SK-MEL-5 (cell line): ENCODE results near the gene C20orf202. TPM values are rescaled to one million over a fixed set of nuclear protein-coding genes. Genes with fewer than 3 reads are reported as not detected.
"Not testable (repeated sequence)": the region's sequence is repeated elsewhere in the genome, so short reads cannot be mapped to it uniquely, and the experiment has no call there.

Source experiments
- DNase-seq: peaks from one replicate; pipeline ENCODE4 v3.0.0-alpha.2; 2016; ENCODE audit warnings: low read depth, low spot score
- in situ Hi-C: cut with HindIII; loops from 2 replicates; pipeline ENCODE4 v1.10.0; 2016; ENCODE audit warnings: low sequenced_read_pairs, high pct_unique_total_duplicates, low pct_unique_long_range_greater_than_20kb
- total RNA-seq: library from RNA; depleted of rRNA; stranded (reverse); fragments of >200 nt; shearing (Covaris generic); gene quantifications from 2 replicates; pipeline ENCODE4 v1.2.3, GENCODE V29; 2014

The C20orf202 gene
- total RNA-seq, 1 experiment from 2014 or later: not detected

DNA sequence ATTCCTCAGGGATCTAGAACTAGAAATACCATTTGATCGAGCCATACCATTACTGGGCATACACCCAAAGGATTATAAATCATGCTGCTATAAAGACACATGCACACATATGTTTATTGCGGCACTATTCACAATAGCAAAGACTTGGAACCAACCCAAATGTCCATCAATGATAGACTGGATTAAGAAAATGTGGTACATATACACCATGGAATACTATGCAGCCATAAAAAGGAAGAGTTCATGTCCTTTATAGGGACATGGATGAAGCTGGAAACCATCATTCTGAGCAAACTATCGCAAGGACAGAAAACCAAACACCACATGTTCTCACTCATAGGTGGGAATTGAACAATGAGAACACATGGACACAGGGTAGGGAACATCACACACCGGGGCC is 19.5 kb downstream of the C20orf202 start:
- DNase-seq, in situ Hi-C loops: not testable (repeated sequence)

DNA sequence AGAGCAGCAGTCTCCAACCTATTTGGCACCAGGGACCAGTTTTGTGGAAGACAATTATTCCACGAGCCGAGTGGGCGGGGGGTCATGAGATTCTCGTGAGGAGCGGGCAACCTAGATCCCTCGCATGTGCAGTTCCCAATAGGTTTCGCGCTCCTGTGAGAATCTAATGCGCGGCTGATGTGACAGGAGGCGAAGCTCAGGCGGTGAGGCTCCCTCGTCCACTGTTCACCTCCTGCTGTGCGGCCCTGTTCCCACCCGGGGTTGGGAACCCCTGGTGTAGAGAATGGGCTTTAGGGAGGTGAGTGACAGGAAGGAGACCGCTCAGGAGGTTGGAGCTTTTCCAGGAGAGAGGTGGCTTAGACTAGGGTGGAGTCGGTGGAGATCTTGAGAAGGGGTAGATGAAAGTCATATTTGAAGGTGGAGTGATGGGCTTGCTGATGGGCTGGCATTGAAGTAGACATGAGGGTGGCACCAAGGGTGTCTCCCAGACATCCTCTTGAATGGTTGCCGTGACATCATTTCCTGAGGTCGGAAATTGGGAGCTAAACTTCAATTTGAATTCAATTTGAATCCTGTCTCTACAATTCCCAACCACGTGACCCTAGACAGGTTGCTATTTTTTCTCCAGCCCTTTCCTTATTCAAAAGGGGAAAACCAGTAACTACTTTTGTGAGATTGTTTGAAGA is 21.1 kb downstream of the C20orf202 start:
- in situ Hi-C loops: no loop called here
- DNase-seq: no peak

DNA sequence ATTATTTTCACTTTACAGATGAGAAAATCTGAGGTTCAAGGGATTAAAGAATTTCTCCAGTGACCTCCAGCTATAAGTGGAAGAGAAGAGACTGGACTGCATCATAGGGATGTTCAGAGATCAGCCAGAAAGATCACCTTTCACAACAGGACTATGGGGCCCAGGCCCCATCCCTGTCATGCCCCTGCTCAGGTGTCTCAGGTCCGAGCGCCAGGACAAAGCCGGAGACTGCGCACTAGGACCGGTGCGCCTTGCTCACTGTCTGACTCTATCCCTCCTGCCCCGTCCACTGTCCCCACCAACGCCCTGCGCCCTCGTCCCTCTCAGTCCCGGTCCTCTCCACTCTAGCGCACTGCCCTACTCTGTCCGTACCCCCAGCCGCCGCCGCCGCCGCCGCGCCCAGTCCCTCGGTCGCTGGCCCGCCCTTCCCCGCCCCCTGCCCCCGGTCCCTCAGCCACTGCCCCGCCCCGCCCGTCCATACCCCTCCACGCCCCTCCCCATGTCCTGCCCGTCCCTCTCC is 22.1 kb downstream of the C20orf202 start:
- in situ Hi-C loops: no loop called here
- no peak for DNase-seq

DNA sequence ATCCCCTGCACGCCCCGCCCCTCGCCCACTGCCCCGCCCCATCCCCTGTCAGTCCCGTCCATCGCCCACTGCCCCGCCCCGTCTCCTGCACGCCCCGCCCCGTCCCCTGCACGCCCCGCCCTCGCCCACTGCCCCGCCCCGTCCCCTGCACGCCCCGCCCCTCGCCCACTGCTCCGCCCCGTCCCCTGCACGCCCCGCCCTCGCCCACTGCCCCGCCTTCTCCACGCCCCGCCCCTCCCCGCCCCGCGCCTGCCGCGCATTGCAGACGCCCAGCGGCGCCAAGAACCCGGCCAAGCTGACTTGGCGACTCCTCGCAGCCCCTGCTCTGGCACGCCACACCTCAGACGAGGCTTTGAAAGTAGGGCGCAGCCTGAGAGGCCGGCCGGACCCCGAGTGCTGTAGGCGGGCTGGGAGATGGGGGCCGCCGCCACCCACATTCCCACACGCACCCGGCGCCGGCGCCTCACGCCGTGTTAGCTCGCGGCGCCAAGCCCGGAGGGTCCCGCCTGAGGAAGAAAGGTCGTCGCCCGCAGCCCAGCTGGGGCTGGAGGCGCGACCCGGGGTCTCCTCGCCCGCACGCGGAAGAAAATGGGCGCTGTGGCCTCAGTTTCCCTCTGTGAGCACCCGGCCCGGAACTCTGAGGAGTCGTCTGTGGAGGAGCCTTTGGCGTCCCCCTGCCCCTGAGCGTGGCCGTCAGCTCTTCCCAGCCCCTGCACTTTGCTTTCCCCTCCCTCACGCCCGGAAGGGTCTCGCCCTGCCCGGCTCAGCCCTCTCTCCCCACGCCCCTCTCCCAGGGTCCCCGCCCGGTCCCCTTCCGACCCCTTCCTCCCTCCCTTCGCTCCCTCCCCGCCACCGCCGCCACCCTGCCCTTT is 22.8 kb downstream of the C20orf202 start, which contains the start of gene RAD21L1:
TSS of gene RAD21L1 (plus strand) at position 262 of the 872 bp plus-strand sequence. CDS start 2,410 bp downstream, outside the sequence.
- peak; percentile 85 for DNase-seq
- in situ Hi-C loops: no loop called here

DNA sequence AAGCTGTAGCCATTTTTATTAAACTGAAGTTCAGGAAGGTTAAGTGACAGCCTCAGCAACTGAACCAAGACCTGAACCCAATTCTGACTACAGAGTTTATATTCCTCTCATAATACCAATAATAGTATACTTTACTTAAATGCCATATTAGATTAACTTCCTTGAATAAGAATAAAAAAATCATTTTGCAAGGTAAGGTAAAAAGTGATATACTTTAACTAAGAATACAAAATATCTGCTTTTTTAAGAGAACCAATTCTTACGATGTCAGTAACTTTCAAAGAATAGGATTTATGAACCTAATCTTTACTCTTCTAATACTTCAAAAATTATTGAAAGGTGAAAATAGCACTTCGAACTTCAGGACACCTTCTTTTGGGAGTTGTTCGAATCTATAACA is 26.3 kb downstream of the C20orf202 start:
- in situ Hi-C loops: no loop called here

DNA sequence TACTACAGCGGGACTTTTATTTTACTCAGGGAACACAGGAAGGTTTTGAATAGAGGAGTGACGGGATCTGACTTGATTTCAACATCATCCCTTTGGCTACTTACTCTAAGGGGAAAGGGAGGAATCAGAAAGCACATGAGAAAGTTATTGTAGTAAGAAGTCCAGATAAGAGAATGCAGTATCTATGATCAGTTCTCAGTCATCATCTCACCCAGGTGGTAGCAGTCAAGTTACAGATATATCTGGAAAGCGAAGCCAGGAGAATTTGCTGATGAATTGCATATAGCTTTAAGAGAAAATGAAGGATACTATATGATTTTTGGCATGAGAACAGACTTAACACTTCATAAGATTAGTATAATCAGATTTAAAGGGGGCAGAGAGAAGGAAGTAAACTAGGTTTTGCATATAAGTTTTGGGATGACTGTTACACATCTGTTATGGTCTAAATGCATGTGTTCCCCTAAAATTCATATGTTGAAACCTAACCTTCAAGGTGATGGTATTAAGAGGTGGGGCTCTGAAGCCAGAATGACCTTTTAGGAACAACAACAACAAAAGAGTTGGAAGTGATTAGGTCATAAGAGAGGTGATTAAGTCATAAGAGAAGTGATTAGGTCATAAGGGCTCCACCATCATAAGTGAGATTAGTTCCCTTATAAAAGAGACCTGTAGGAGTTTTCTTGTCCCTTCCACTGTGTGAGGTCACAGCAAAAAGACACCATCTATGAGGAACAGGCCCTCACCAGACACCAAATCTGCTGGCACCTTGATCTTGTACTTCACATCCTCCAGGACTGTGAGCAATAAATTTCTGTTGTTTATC is 29.2 kb downstream of the C20orf202 start:
- DNase-seq: no peak
- in situ Hi-C loops: no loop called here

More for the DNA sequence above, 26.3 kb downstream of the C20orf202 start:
- DNase-seq: no peak

DNA sequence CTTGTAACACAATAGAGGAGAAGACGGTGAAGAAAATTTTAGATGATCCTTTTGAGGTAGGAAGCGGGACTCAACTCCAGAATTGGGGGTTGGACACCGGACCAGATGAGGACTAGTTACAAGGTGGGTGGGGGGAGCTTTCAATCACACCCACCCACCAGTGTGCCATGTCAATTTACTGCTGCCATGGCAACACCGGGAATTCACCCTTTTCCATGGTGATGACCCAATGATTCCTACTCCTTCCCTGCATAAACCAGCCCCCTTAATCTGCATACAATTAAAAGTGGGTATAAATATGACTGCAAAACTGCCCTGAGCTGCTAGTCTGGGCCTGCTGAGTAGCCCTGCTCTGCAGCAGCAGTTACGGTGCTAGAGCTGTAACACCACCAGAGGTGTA is 37.3 kb downstream of the C20orf202 start:
- in situ Hi-C loops: no loop called here
- DNase-seq: no peak

DNA sequence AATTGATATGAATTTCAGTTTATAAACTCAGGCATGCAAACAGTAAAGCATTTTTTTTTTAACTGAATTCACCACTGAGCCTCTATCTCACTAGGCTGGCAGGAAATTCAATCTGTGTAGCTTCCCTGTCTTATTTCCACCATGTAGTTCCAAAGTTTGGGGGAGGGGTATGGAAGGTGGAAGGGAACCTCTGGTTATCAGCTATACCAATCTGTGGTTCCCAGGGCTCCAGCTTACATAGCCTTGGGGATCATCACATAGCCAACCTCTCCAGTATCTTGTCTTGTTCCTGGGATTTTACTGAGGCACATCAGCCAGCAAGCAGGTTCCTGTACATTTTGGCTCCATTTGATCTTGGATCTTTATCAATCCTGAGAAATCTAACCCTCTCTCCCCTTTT is 38.2 kb downstream of the C20orf202 start:
- no peak for DNase-seq
- in situ Hi-C loops: no loop called here

DNA sequence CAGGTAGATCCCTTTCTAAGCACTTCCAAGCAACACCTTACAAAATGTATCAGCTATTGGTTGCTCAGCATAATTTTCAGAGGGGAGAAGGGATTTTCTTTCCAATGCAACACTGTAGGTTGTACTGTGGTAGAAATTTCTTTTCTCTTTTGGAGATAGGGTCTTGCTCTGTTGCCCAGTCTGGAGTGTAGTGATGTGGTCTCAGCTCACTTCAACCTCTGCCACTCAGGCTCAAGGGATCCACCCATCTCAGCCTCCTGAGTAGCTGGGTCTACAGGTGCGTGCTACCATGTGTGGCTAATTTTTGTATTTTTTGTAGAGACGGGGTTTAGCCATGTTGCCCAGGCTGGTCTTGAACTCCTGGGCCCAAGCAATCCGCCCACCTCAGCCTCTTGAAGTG is 38.8 kb downstream of the C20orf202 start:
- in situ Hi-C loops: no loop called here
- DNase-seq: no peak

DNA sequence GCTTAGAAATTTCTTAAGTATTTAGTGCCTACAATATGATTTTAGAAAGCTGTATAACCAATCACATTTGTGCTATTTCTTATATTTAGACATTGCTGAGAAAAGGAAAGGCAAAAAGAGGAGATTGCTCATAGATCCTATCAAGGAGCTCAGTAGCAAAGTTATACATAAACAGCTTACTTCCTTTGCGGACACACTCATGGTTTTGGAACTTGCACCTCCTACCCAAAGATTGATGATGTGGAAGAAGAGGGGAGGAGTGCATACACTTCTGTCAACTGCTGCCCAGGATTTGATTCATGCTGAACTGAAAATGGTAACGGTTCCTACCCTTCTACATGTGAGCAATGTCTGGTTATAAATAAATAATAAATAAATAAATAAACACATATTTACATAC is 39.3 kb downstream of the C20orf202 start:
- DNase-seq: no peak
- in situ Hi-C loops: no loop called here

DNA sequence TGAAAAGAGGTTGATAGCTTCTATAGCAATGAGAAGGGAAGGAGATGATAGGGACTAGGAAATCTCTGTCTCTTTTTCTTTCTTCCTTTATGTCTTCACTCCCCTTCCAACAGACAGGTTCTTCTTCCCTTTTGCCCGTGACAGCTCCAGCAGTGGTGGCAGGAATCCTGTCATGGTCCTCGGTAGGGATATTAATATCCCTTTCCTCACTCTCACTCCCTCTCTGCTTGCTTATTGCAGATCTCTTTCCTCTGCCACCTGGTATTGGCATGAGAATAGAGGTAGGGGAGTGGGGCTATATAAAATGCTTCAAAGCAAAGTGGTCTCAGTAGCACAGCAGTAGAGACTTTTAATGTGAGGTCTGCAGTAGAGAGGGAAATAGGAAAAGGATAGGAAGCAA is 42.3 kb downstream of the C20orf202 start:
- no peak for DNase-seq
- in situ Hi-C loops: no loop called here

DNA sequence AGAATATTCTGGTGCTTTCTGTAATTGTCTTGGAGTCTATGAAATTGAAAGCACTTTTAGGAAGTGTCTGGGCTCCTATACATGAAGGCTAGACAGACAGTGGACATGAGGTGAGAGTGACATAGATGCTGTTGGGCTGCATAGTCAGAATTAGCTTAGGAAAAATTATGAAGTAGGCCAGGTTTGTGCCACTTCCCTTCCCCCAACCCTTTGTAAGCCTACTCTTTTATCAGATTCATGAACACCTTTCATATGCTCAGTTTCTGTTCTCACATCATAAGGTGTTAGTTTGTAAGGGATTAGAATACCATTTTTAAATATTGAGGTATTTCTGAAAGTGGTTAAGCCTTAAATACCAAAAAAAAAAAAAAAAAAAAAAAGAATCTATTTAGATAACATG is 44.4 kb downstream of the C20orf202 start:
- in situ Hi-C loops: no loop called here
- DNase-seq: no peak

DNA sequence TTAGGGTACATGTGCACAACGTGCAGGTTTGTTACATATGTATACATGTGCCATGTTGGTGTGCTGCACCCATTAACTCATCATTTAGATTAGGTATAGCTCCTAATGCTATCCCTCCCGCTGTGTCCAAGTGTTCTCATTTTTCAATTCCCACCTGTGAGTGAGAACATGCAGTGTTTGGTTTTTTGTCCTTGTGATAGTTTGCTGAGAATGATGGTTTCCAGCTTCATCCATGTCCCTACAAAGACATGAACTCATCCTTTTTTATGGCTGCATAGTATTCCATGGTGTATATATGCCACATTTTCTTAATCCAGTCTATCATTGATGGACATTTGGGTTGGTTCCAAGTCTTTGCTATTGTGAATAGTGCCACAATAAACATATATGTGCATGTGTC is 47.0 kb downstream of the C20orf202 start:
- in situ Hi-C loops, DNase-seq: not testable (repeated sequence)

DNA sequence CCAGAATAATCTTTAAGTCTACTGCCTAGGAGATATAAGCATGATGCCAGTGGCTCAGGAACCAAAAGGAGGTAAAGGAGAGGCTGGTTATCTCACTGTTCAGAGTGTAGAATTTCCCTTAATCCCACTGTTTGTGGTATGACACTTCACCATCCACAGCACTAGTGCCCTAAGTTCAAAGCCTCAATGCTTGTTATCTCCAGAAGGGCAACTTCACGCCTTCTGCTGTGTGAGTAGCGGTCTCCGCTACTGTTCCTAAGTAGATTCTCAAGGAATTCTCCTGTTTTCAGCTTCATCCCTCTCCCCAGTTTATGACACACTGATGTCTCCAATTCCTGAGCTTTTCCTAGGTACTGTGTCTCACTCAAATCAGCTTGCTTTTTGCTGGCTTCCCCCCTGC is 49.2 kb downstream of the C20orf202 start:
- in situ Hi-C loops: no loop called here
- no peak for DNase-seq

DNA sequence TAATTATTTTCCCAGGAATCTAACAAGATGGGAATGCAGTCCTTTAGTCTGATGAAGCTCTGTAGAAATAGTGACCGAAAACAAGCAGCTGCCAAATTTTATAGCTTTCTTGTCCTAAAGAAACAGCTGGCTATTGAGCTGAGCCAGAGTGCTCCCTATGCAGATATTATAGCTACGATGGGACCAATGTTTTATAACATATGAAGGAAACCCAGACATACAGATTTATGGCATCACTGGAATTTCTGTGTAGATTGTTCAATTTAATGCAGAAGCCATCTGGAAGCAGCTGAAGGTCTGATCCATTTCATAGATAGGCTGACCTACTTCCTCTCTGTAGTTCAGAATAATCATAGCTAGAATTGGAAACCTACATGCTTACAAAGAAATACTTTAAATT is 51.0 kb downstream of the C20orf202 start:
- in situ Hi-C loops: no loop called here
- no peak for DNase-seq

DNA sequence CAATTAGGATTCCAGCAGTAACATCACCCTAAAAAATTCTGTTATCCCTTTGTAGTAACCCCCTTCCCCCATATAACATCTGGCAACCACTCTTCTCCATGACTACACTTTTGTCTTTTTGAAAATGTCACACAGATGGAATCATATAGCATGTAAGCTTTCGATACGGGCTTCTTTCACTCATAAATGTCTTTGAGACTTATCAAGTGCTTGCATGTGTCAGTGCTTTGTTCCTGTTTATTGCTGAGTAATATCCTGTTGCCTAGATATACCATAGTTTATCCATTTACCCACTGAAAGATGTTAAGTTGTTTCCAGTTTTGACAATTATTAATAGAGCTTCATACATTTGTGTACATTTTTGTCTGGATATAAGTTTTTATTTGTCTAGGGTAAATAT is 52.4 kb downstream of the C20orf202 start:
- in situ Hi-C loops: no loop called here
- DNase-seq: peak; percentile 34
